GM19035 (cell line): Measurements from ENCODE around the gene ZBTB20.

ENCODE experiments used
- ATAC-seq: cut with Tn5 transposase; IDR thresholded peaks from one replicate; pipeline ENCODE4 v1.9.1; 2021; ENCODE audit not compliant: unreplicated experiment

The ZBTB20 gene

GRCh38 chr3:115038817-115039216 is 108.3 kb downstream of the ZBTB20 start:
- ATAC-seq: no peak

- no peak for ATAC-seq
Observed at GRCh38 chr3:115022835-115023398, 124.2 kb downstream of the ZBTB20 start.

GRCh38 chr3:115022199-115022598 is 124.9 kb downstream of the ZBTB20 start:
- ATAC-seq: no peak

GRCh38 chr3:115021061-115021460 is 126.0 kb downstream of the ZBTB20 start:
- ATAC-seq: no peak

GRCh38 chr3:115019900-115020299 is 127.2 kb downstream of the ZBTB20 start:
- no peak for ATAC-seq

GRCh38 chr3:115018694-115019093 is 128.4 kb downstream of the ZBTB20 start:
- no peak for ATAC-seq

- no peak for ATAC-seq
Observed at GRCh38 chr3:115007966-115008365, 139.1 kb downstream of the ZBTB20 start.

GRCh38 chr3:115004201-115005140 is 142.6 kb downstream of the ZBTB20 start:
- no peak for ATAC-seq

GRCh38 chr3:114998971-114999579 is 148.0 kb downstream of the ZBTB20 start:
- ATAC-seq: no peak

- no peak for ATAC-seq
Observed at GRCh38 chr3:114994554-114995341, 152.3 kb downstream of the ZBTB20 start.

GRCh38 chr3:114985776-114986175 is 161.3 kb downstream of the ZBTB20 start:
- ATAC-seq: no peak

- no peak for ATAC-seq
Observed at GRCh38 chr3:114983248-114983647, 163.8 kb downstream of the ZBTB20 start.

- peak; percentile 88 for ATAC-seq
Observed at GRCh38 chr3:114974387-114974786, 172.7 kb downstream of the ZBTB20 start.

- no peak for ATAC-seq
Observed at GRCh38 chr3:114973536-114973935, 173.6 kb downstream of the ZBTB20 start.

- ATAC-seq: no peak
Observed at GRCh38 chr3:114967168-114967567, 179.9 kb downstream of the ZBTB20 start.

- no peak for ATAC-seq
Observed at GRCh38 chr3:114962189-114962588, 184.9 kb downstream of the ZBTB20 start.

GRCh38 chr3:114958930-114959329 is 188.2 kb downstream of the ZBTB20 start:
- no peak for ATAC-seq

- no peak for ATAC-seq
Observed at GRCh38 chr3:114953800-114954199, 193.3 kb downstream of the ZBTB20 start.

GRCh38 chr3:114953215-114953799 is 193.8 kb downstream of the ZBTB20 start:
- no peak for ATAC-seq

- no peak for ATAC-seq
Observed at GRCh38 chr3:114942773-114943172, 204.3 kb downstream of the ZBTB20 start.
